Femur (tissue), 1 donor: ENCODE measurements around the gene BLM.

ENCODE experiments used
- DNase-seq: peaks from one replicate; pipeline ENCODE4 v3.0.0-alpha.2; 2017

The BLM gene

DNA sequence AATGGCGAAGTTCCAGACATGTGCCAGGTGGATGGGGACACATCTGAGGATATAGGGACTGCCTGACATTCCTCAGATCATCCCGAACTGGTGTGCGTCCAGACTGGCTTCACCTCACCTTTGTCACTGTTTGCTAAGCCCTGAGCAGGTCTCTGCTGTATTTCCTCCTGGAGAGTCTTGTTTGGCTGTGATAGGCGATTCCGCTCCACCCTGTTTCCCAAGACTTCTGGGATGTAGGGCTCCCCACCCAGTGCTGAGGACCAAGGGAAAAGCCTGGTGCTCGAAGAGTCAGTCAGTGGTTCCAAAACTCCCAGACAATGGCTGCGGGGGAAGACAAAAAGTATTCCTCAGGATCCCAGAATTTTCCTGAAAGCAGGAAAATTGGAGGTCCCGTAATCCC lies 140.2 kb downstream of the BLM start:
- DNase-seq = no peak

DNA sequence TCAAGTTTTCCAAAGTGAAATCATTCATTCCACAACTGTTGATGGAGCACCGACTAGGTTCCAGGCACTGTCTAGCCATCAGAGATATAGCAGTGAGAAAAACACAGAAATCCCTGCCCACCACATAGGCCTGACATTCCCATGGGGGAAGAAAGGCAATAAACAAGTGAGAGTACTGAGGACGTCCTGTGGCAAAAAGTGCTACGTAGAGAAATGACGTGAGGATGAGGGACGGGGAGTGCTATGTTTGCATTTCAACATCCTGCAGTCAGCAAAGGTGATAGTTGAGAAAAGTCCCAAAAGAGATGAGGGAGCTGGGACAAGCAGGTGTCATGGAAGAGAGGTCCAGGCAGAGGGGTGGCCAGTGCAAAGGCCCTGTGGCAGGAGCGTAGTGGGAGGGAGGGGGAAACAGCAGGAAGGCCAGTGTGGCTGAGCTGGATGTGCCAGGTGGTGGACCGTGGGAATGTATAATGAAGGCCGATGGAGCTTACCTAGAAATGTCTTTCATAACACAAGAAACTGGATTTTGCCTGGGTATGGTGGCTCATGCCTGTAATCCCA lies 140.8 kb downstream of the BLM start:
- no peak for DNase-seq

DNA sequence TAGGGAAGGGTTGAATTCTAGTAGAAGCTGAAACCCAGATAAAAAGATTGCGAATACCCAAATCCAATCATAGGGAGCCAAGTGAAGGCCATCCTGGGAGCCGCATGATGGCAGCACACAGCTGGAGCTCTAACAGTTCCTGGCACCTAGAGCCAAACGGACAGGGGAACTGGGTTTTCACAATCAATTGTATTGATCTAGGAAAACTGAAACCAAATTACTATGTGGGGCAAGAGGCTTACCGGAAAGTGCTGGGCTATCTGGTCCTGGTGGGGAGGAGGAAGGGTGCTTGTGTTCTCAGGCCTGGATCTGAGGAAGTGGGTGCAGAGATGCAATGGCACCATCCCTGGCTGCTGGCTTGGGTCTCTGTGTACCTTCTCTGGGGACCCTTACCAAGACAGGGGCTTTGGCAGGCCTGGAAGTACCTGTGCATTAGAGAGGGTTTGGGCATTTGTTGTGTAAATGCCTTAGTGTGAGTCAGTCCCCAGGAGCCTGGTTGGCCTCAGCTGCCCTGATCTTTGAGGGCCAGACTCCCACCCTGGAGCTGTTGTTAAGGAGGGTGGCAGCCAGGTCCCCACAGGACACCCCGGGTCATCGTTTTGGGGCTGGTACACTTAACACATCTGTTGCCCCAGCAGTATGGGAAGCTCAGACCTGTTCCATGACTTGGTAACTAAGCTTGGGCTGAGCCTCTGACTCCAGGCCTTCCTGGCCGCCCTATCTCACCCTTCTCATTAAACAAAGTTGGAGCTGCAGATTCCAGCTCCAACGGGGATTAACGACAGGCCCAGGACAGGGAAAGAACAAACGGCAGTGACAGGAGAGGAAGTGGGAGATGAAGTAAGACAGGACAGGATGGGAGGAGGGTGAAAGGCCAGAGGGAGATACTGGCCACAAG lies 142.3 kb downstream of the BLM start:
- DNase-seq = no peak

DNA sequence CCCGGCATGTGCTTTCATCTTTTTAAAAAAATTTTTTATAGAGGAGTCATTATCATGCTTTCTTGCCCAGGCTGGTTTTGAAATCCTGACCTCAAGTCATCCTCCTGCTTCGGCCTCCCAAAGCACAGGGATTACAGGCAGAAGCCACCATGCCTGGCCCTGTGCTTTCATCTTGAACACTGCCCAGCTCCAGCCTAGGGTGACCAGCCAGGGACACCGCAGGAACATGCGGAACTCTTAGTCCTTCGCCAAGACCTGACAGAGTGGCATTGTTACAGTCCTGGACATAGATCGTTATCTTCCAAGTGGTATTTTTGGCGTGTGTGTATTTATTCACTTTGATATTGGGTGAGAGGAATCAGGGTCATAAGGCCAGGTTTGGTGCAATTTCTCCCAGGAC lies 143.3 kb downstream of the BLM start:
- DNase-seq = no peak

DNA sequence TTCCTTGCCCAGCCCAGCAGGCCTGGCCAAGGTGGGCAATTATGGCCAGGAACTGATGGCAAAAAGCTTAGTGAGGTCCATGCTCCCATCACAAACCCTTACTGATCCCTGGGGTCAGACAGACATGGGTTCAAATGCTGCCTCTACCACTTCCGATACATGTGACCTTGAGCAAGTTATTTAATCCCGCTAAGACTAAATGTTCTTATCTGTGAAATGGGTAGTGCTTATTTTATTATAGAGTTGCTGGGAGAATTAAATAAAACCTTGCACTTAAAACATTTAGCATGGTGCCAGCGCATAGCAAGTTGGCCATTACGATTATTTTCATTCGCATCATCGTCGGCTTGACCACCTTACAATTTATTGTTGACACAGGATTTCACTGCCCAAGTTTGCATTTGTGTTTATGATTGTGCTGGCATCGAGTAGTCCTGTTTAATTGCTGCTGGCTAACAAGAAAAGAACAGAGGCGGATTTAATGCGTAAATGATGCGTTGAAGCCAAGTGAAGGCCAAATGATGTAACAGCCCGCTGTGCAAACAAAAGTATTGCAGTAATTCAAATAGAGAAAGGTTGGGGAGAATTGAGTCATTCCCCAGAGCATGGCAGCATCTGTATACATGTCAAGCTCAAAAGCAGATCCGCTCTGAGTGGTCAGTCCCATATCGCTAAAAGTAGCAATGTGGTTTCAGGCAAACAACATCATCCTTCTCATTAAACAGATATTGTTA lies 144.0 kb downstream of the BLM start:
- DNase-seq = no peak

DNA sequence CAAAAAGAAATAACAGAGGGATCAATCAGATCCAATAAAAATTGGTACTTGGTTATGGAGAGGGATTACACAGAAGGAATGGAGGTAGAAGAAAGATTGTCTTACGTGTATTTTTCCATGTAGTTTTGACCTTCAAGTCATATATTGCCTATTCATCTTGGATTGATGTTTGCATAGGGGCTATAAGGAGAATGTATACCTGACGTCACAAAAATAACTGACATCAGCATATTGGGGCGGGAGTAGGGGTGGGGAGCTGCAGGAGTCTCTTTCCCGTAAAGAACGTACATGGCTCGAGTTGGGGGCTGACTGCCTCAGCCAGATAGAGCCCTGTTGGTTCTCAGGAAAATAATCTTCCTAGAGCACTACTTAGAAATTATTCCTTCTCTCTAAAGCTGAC lies 145.3 kb downstream of the BLM start:
- no peak for DNase-seq

GRCh38 chr15:90862964-90863778 lies 146.0 kb downstream of the BLM start:
- no peak for DNase-seq

- DNase-seq = no peak
These were observed 146.8 kb downstream of the BLM start for GRCh38 chr15:90863987-90864386.

- no peak for DNase-seq
These were observed 147.4 kb downstream of the BLM start for GRCh38 chr15:90864507-90864906.

GRCh38 chr15:90865702-90866101 lies 148.6 kb downstream of the BLM start:
- DNase-seq = no peak
